Effector memory CD4-positive, alpha-beta T cell (primary cell): ENCODE data around the gene SLC36A1.
"Not testable (repeated sequence)": the region's sequence is repeated elsewhere in the genome, so short reads cannot be mapped to it uniquely, and the experiment has no call there.

Experiments used
- DNase-seq, 3 donors: peaks; one replicate each; pipeline ENCODE4 v3.0.0-alpha.2; 2020
- H3K27ac ChIP-seq: 2 replicates; pipeline ENCODE4 v1.7.0; 2013; ENCODE audit warnings: mild to moderate bottlenecking, low read length, moderate library complexity; ENCODE audit not compliant: insufficient read depth, poor library complexity, severe bottlenecking
- H3K27me3 ChIP-seq: replicated peaks from 2 replicates; pipeline ENCODE4 v1.7.0; 2013; ENCODE audit warnings: mild to moderate bottlenecking, low read length; ENCODE audit not compliant: insufficient read depth, control insufficient read depth, poor library complexity, severe bottlenecking
- H3K36me3 ChIP-seq: 2 replicates; pipeline ENCODE4 v1.7.0; 2013; ENCODE audit warnings: mild to moderate bottlenecking, low read length, moderate library complexity; ENCODE audit not compliant: control insufficient read depth, insufficient read depth
- H3K4me1 ChIP-seq: 2 replicates; pipeline ENCODE4 v1.7.0; 2013; ENCODE audit warnings: low read length, mild to moderate bottlenecking; ENCODE audit not compliant: control insufficient read depth, insufficient read depth, poor library complexity, severe bottlenecking
- H3K4me3 ChIP-seq: 2 replicates; pipeline ENCODE4 v1.7.0; 2013; ENCODE audit warnings: low read length, low read depth, mild to moderate bottlenecking; ENCODE audit not compliant: insufficient read depth, poor library complexity, severe bottlenecking
- H3K9me3 ChIP-seq: 2 replicates; pipeline ENCODE4 v1.7.0; 2013; ENCODE audit warnings: mild to moderate bottlenecking, low read length, moderate library complexity; ENCODE audit not compliant: control insufficient read depth

Gene SLC36A1

DNA sequence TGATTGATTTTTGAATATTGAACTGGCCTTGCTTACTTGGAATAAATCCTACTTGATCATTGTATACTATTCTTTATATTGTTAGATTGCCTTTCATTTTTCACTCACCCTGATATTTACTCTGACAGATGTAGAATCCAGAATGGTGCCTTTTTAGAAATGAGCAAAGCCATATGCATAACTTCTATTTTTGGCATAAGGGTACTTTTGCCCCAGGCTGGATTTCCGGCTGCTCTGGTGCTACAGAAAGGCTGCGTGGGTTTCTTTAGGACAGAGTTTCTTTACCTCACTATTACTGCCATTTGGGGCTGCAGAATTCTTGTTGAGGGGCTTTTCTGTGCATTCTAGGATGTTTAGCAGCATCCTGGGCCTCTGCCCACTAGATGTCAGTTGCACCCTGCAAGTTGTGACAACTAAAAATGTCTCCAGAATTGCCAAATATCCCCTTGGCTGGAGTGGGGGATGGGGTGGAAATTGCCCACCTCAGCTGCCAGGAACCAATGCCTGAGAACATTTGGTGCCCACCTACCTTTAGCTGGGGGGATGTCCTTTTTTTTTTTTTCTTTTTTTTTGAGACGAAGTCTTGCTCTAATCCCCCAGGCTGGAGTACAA, 50.1 kb downstream of the SLC36A1 start:
- Histone ChIP-seq H3K36me3 (no peaks in the 10 kb centered on the region), H3K27ac (no peak overlapping the region), H3K27me3 (no peaks in the 10 kb centered on the region), H3K9me3 (no peaks in the 10 kb centered on the region), H3K4me1 (no peaks in the 10 kb centered on the region), H3K4me3 (no peak overlapping the region)
- no peak for DNase-seq

DNA sequence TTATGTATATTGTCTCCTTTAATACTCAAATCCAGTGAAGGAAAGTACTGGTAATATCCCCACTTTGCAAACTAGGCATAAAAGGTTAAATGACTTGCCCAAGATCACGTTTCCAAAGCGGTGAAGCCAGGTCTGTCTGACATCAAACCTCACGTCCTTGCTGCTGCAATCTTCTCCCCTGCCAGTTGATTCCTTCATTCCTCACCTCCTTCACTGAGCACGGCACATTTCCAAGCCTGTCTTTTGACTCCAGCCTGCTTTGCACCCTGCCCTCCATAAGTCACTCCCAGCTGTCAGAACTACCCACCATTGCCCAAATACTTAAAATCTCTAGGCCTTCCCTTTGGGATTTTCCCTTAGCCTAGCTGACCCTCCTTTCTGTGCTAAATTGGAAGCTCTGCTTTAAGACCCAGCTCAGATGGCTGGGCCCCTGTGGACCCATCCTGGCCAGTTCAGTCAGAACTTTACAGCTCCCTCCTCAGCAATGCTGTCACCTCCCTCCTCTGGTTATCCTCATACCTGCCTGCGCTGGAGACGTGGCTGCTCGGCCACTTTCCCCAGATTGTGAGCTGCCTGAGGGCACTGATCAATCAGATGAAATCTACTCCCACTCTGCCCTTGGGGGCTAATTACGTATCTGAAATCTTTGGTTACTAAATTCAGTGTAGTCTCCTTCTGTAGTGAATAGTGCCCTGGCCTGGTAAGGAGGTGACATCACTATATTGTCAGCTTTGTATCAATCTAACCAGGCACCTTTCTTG, 51.2 kb downstream of the SLC36A1 start:
- no peak overlapping the region for H3K27ac ChIP-seq
- H3K4me1 ChIP-seq = no peaks in the 10 kb centered on the region
- H3K36me3 ChIP-seq = no peaks in the 10 kb centered on the region
- DNase-seq = no peak
- H3K9me3 ChIP-seq = no peaks in the 10 kb centered on the region
- no peak overlapping the region for H3K4me3 ChIP-seq
- H3K27me3 ChIP-seq = no peaks in the 10 kb centered on the region

- no peak overlapping the region for H3K4me3 ChIP-seq
- no peak overlapping the region for H3K27ac ChIP-seq
- no peak for DNase-seq
- H3K36me3 ChIP-seq = no peaks in the 10 kb centered on the region
- no peaks in the 10 kb centered on the region for H3K4me1 ChIP-seq
- no peaks in the 10 kb centered on the region for H3K9me3 ChIP-seq
- H3K27me3 ChIP-seq = no peaks in the 10 kb centered on the region
Measured at GRCh38 chr5:151499501-151500035, 52.2 kb downstream of the SLC36A1 start.

DNA sequence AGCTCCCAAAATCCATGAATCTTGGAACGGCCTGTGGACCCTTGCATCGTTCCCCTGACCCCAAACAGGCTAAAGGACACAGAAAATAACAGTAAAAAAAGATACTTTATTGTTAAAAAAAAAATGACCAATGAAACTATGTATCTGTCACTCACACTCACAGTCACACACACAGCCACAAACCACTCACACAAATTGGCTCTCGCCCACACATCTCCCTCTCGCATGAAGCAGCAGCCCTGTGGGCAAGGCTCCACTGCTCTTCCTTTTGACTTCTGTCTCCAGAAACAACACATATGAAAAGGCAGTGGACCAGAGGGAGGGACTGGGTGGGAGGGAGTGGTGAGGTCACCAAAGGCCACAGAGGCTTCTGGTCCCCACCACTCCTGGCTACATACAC, 56.6 kb downstream of the SLC36A1 start:
- DNase-seq = no peak
- Histone ChIP-seq H3K4me3 (no peak overlapping the region), H3K4me1 (no peaks in the 10 kb centered on the region), H3K27me3 (no peaks in the 10 kb centered on the region), H3K36me3 (no peaks in the 10 kb centered on the region), H3K27ac (no peak overlapping the region), H3K9me3 (no peaks in the 10 kb centered on the region)

- not testable (repeated sequence) for H3K36me3 ChIP-seq, H3K27ac ChIP-seq, H3K9me3 ChIP-seq, H3K4me3 ChIP-seq, H3K4me1 ChIP-seq, H3K27me3 ChIP-seq, DNase-seq
Measured at GRCh38 chr5:151508308-151508707, 60.9 kb downstream of the SLC36A1 start.

DNA sequence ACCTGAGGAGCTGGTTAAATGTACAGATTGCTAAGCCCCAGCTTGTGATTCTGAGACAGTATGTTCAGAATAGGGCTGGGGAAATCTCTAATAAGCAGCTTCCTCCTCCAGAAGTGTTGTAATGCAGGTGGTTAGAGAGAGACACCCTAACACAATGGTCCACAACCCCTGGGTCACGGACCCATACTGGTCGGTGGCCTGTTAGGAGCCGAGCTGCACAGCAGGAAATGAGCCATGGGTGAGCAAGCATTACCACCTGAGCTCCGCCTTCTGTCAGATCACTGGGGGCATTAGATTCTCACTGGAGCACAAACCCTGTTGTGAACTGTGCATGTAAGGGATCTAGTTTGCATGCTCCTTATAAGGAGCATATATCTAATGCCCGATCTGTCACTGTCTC, 61.8 kb downstream of the SLC36A1 start:
- H3K4me1 ChIP-seq = no peaks in the 10 kb centered on the region
- DNase-seq = no peak
- H3K27me3 ChIP-seq = no peaks in the 10 kb centered on the region
- no peak overlapping the region for H3K27ac ChIP-seq
- no peaks in the 10 kb centered on the region for H3K36me3 ChIP-seq
- no peaks in the 10 kb centered on the region for H3K9me3 ChIP-seq
- H3K4me3 ChIP-seq = no peak overlapping the region

DNA sequence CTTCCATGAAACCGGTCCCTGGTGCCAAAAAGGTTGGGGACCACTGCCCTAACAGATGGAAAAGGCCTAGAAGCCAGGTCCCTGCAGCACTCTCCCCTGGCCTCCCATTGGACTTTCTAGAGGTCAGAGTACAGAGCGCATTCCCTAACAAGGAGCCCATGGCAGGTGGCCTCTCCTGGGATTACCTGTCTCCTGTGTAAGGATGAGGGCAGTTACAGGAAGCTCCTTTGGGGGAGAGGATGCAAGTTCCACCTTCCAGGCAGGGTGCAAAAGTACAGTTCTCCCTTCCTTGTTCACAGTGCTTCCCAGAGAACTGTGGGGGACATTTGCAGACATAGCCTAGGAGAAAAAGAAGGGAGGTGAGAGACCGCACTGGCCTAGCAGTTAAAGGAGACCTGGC, 62.4 kb downstream of the SLC36A1 start:
- no peak overlapping the region for H3K4me3 ChIP-seq
- H3K36me3 ChIP-seq = no peaks in the 10 kb centered on the region
- no peak for DNase-seq
- H3K9me3 ChIP-seq = no peaks in the 10 kb centered on the region
- H3K27ac ChIP-seq = no peak overlapping the region
- H3K27me3 ChIP-seq = no peaks in the 10 kb centered on the region
- H3K4me1 ChIP-seq = no peaks in the 10 kb centered on the region

- Histone ChIP-seq H3K4me3 (no peak overlapping the region), H3K27ac (no peak overlapping the region), H3K9me3 (no peaks in the 10 kb centered on the region), H3K36me3 (no peaks in the 10 kb centered on the region), H3K27me3 (no peaks in the 10 kb centered on the region), H3K4me1 (no peaks in the 10 kb centered on the region)
- no peak for DNase-seq
Measured at GRCh38 chr5:151517122-151517920, 69.9 kb downstream of the SLC36A1 start.

DNA sequence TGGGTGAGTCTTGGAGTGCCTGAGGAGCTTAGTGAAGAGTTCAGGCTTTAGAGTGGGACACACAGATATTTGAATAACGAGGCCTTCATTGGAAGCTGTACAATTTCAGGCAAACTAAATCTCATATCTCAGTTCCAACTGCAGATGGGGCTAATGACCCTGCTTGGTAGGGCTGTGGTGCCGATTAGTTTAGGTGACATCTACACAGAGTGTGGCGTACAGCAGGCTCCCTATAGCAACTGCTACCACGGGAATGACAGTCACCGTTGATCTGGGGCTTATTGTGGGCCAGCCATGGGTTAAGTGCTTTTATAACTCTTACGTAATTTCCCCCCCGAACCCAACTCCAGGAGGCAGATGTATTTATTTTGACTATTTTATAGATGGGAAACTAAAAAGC, 72.9 kb downstream of the SLC36A1 start:
- no peak for DNase-seq
- Histone ChIP-seq H3K9me3 (no peaks in the 10 kb centered on the region), H3K4me1 (no peaks in the 10 kb centered on the region), H3K4me3 (no peak overlapping the region), H3K36me3 (no peaks in the 10 kb centered on the region), H3K27ac (no peak overlapping the region), H3K27me3 (no peaks in the 10 kb centered on the region)

GRCh38 chr5:151522226-151522625, 74.8 kb downstream of the SLC36A1 start:
- Histone ChIP-seq H3K4me1 (no peaks in the 10 kb centered on the region), H3K36me3 (no peaks in the 10 kb centered on the region), H3K27me3 (no peaks in the 10 kb centered on the region), H3K9me3 (no peaks in the 10 kb centered on the region), H3K27ac (no peak overlapping the region), H3K4me3 (no peak overlapping the region)
- DNase-seq = no peak
